ENCODE data around the gene CASZ1. TPM values are rescaled to one million over a fixed set of nuclear protein-coding genes. Genes with fewer than 3 reads are reported as not detected.

CASZ1 gene
- total RNA-seq, 1 experiment from 2014 or later, result 3.9 TPM

- Histone ChIP-seq H3K4ac (ENCODE audit: low read depth, low read length) (no peak overlapping the region), H2BK20ac (ENCODE audit: low read depth, low read length, poor library complexity, severe bottlenecking) (no peak overlapping the region), H4K5ac (ENCODE audit: insufficient read length, low read depth, low read length) (no peak overlapping the region), H4K20me1 (ENCODE audit: control insufficient read depth, insufficient read depth, insufficient read length) (no peaks in the 10 kb centered on the region), H3K23me2 (ENCODE audit: insufficient read length, low read depth, low read length, poor library complexity, severe bottlenecking) (peaks cover 2% of the 10 kb centered on the region), H3K23ac (ENCODE audit: insufficient read length, low read depth, low read length) (no peak overlapping the region), H3K4me2 (ENCODE audit: insufficient read depth, insufficient read length, low read length) (no peak overlapping the region), H2BK15ac (ENCODE audit: low read depth, low read length) (no peak overlapping the region), H2BK12ac (ENCODE audit: insufficient read length, low read depth, low read length) (no peak overlapping the region), H3K79me2 (ENCODE audit: insufficient read depth, low read length) (no peaks in the 10 kb centered on the region), H4K91ac (ENCODE audit: insufficient read length, low read depth, low read length) (no peak overlapping the region), H3K56ac (ENCODE audit: insufficient read length, low read depth, low read length) (no peak overlapping the region), H2BK120ac (ENCODE audit: low read depth, low read length, poor library complexity, severe bottlenecking) (no peak overlapping the region), H3K18ac (ENCODE audit: insufficient read length, low read depth, low read length) (no peak overlapping the region), H2AK5ac (ENCODE audit: insufficient read length, low read length) (no peak overlapping the region), H2AFZ (ENCODE audit: low read length) (no peak overlapping the region), H3K27ac (ENCODE audit: insufficient read length, low read depth, low read length) (no peak overlapping the region), H3T11ph (ENCODE audit: low read length) (no peak overlapping the region), H3K79me1 (ENCODE audit: insufficient read depth, low read depth, low read length, poor library complexity, severe bottlenecking) (no peaks in the 10 kb centered on the region), H3K4me1 (ENCODE audit: insufficient read depth, low read length) (no peaks in the 10 kb centered on the region), H3K14ac (ENCODE audit: insufficient read depth, low read length) (no peak overlapping the region), H4K8ac (replicated peaks; ENCODE audit: insufficient read length, low read depth, low read length) (no peak overlapping the region), H2BK5ac (ENCODE audit: insufficient read length, low read length) (no peak overlapping the region), H3K9me3 (ENCODE audit: control insufficient read depth, low read depth, low read length) (no peaks in the 10 kb centered on the region), H3K9ac (ENCODE audit: extremely low read depth, insufficient read length, low read length) (no peak overlapping the region), H3K27me3 (ENCODE audit: insufficient read depth, low read length) (no peaks in the 10 kb centered on the region)
- H3K27ac Mint-ChIP-seq, result no peak overlapping the region
- no peaks in the 10 kb centered on the region for H3K9me3 Mint-ChIP-seq
- no peak overlapping the region for H3K4me3 Mint-ChIP-seq
- H3K4me1 Mint-ChIP-seq, result peaks cover 15 to 32% of the 10 kb centered on the region in 2 experiments
- no peaks in the 10 kb centered on the region for H3K36me3 Mint-ChIP-seq (ENCODE audit: insufficient read depth in 1 of 3, low read depth in 3 of 3)
- no peak for TF ChIP-seq CTCF (conservative IDR thresholded peaks at IDR 0.05)
- no CpG with 5 or more reads among the region's 17 CpGs for WGBS (ENCODE audit: extremely low coverage, insufficient read length, low lambda C conversion rate)
- peaks cover 23% of the 10 kb centered on the region for H3K27me3 Mint-ChIP-seq (ENCODE audit: low read depth)
- DNase-seq, result no peak
Observed at GRCh38 chr1:10691075-10691739, 105.2 kb downstream of the CASZ1 start.

Measured in H9 (cell line).